BLaER1 treated with 17β-estradiol and CSF1 and Interleukin-3, amounts not matched to agents 10 nM and 100 nM (cell line): ENCODE results near the gene TXNDC11.

Experiments
- H3K27ac ChIP-seq, 11 experiments: shearing (Covaris generic); formaldehyde crosslinking; 2 replicates each; pipeline ENCODE4 v1.8.1; 2022
- H3K27me3 ChIP-seq, 11 experiments: shearing (Covaris generic); formaldehyde crosslinking; 2 replicates each; pipeline ENCODE4 v1.8.1; 2022
- H3K36me3 ChIP-seq, 11 experiments: shearing (Covaris generic); formaldehyde crosslinking; 2 replicates each; pipeline ENCODE4 v1.8.1; 2022
- H3K4me1 ChIP-seq, 10 experiments: shearing (Covaris generic); formaldehyde crosslinking; 2 replicates each; pipeline ENCODE4 v1.8.1; 2022
- H3K4me2 ChIP-seq, 11 experiments: shearing (Covaris generic); formaldehyde crosslinking; 2 replicates each; pipeline ENCODE4 v1.8.1; 2022
- H3K4me3 ChIP-seq, 10 experiments: shearing (Covaris generic); formaldehyde crosslinking; 2 replicates each; pipeline ENCODE4 v1.8.1; 2022
- H3K9ac ChIP-seq, 11 experiments: shearing (Covaris generic); formaldehyde crosslinking; 2 replicates each; pipeline ENCODE4 v1.8.1; 2022
- H3K9me3 ChIP-seq, 11 experiments: shearing (Covaris generic); formaldehyde crosslinking; replicated peaks in 1 of 11; 2 replicates each; pipeline ENCODE4 v1.8.1; 2022
- H4K20me1 ChIP-seq, 11 experiments: shearing (Covaris generic); formaldehyde crosslinking; 2 replicates each; pipeline ENCODE4 v1.8.1; 2022
- Cebpa-rat ChIP-seq, 11 experiments: shearing (Covaris generic); IDR thresholded peaks; 2 replicates each; pipeline ENCODE4 v1.8.1; 2022

Gene TXNDC11

DNA sequence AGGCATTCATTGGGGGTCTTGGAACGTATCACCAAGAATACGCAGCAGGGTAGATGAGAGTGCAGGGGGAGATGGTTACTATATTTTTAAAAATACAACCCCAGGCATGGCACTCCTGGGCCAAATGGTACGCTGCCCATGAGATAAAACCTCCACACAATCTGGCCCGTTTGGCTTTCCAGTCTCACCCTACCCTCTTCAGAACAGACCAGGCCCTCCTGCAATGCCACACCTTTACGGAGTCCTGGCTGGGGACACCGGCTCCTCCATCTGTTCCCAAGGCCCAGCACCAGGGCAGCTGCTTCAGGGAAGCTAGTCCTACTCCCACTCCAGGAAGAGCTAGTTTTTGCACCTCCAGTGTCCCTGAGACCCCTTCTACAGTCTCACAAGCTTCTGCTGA, 50.0 kb downstream of the TXNDC11 start:
- peaks cover 0 to 23% (median 0%) of the 10 kb centered on the region in 11 experiments; a peak in 1 of 22 replicates for H4K20me1 ChIP-seq
- H3K4me3 ChIP-seq, result no peak overlapping the region
- no peaks in the 10 kb centered on the region for H3K27me3 ChIP-seq
- H3K4me1 ChIP-seq, result peaks cover 36 to 55% (median 42%) of the 10 kb centered on the region in 10 experiments
- no peak overlapping the region; a peak in 2 of 22 replicates for H3K27ac ChIP-seq
- H3K4me2 ChIP-seq, result no peak overlapping the region
- H3K36me3 ChIP-seq, result peaks cover 73 to 92% (median 86%) of the 10 kb centered on the region in 11 experiments
- H3K9me3 ChIP-seq, result no peaks in the 10 kb centered on the region
- H3K9ac ChIP-seq, result no peak overlapping the region
- no peak for TF ChIP-seq Cebpa-rat (IDR thresholded peaks at IDR 0.05)

DNA sequence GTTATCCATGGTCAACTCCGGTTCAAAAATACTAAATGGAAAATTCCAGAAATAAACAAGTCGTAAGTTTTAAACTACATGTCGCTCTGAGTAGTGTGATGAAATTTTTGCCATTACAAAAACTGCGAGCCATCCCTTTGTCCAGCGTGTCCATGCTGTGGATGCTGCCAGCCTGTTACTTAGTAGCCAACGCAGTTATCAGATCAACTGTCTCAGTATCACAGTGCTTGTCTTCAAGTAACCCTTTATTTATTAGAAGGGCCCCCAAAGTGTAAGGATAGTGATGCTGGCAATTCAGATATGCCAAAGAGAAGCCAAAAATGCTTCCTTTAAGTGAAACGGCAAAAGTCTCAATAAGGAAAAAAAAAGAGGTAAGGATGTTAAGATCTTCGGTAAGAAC, 50.5 kb downstream of the TXNDC11 start:
- no peaks in the 10 kb centered on the region for H3K27me3 ChIP-seq
- TF ChIP-seq Cebpa-rat (IDR thresholded peaks at IDR 0.05), result no peak
- peaks cover 73 to 92% (median 86%) of the 10 kb centered on the region in 11 experiments for H3K36me3 ChIP-seq
- no peak overlapping the region for H3K9ac ChIP-seq
- peaks cover 0 to 18% (median 0%) of the 10 kb centered on the region in 11 experiments; a peak in 1 of 22 replicates for H4K20me1 ChIP-seq
- no peak overlapping the region for H3K27ac ChIP-seq
- H3K9me3 ChIP-seq, result no peaks in the 10 kb centered on the region
- H3K4me3 ChIP-seq, result no peak overlapping the region
- no peak overlapping the region for H3K4me2 ChIP-seq
- H3K4me1 ChIP-seq, result peaks cover 35 to 55% (median 42%) of the 10 kb centered on the region in 10 experiments

DNA sequence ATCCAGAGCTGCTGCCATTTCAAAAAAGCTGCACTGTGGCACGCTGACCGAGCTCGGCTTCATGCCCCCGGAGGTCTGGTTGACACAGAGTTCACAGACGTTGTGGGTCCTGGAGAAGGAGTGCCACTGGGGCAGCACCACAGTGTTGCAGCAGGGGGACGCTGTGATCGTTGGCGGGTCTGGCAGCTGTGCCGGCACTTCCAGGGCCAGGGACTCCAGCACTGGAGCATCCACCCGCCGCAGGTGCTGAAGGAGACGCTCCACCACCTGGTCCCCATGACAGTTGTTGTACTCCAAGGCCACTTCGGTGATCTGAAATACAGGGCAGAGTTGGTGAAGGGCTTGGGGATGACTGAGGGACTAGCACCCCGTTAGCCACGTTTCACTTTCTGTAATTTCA, 50.9 kb downstream of the TXNDC11 start:
- H3K36me3 ChIP-seq, result peaks cover 73 to 92% (median 86%) of the 10 kb centered on the region in 11 experiments
- no peak overlapping the region for H3K4me3 ChIP-seq
- H3K27ac ChIP-seq, result no peak overlapping the region
- 0 out of 22 replicates have a peak, but pooled peaks cover 0 to 16% (median 0%) of the 10 kb centered on the region in 11 experiments for H4K20me1 ChIP-seq
- TF ChIP-seq Cebpa-rat (IDR thresholded peaks at IDR 0.05), result no peak
- no peaks in the 10 kb centered on the region for H3K9me3 ChIP-seq
- no peaks in the 10 kb centered on the region for H3K27me3 ChIP-seq
- no peak overlapping the region for H3K9ac ChIP-seq
- peaks cover 35 to 58% (median 44%) of the 10 kb centered on the region in 10 experiments for H3K4me1 ChIP-seq
- no peak overlapping the region for H3K4me2 ChIP-seq

DNA sequence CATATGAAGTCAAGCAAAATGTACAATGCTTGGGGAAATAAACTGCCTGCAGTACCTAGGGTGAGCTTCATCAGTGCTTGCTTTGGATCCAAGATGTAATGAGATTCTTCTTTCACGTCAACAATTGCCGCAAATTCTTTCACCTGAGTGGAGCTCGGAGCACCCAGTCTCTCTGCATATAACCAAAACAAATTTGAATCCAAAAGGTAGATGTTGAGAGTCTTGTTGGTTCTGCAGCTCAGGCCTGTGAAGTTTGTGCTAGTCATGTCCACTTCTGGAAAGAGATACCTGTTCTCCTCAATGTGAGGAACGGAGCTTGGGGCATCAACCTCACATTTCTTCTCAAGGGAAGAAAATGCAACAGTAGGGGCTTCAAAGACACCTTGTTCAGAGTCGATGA, 51.4 kb downstream of the TXNDC11 start:
- Histone ChIP-seq H3K4me2 (peak overlapping the region in 1 of 11 experiments; percentile 76; a peak in 1 of 22 replicates), H3K27me3 (no peaks in the 10 kb centered on the region), H3K4me1 (peaks cover 35 to 60% (median 48%) of the 10 kb centered on the region in 10 experiments), H3K9me3 (no peaks in the 10 kb centered on the region), H4K20me1 (0 out of 22 replicates have a peak, but pooled peaks cover 0 to 11% (median 0%) of the 10 kb centered on the region in 11 experiments), H3K4me3 (no peak overlapping the region), H3K36me3 (peaks cover 73 to 92% (median 85%) of the 10 kb centered on the region in 11 experiments), H3K27ac (no peak overlapping the region), H3K9ac (no peak overlapping the region)
- no peak for TF ChIP-seq Cebpa-rat (IDR thresholded peaks at IDR 0.05)

DNA sequence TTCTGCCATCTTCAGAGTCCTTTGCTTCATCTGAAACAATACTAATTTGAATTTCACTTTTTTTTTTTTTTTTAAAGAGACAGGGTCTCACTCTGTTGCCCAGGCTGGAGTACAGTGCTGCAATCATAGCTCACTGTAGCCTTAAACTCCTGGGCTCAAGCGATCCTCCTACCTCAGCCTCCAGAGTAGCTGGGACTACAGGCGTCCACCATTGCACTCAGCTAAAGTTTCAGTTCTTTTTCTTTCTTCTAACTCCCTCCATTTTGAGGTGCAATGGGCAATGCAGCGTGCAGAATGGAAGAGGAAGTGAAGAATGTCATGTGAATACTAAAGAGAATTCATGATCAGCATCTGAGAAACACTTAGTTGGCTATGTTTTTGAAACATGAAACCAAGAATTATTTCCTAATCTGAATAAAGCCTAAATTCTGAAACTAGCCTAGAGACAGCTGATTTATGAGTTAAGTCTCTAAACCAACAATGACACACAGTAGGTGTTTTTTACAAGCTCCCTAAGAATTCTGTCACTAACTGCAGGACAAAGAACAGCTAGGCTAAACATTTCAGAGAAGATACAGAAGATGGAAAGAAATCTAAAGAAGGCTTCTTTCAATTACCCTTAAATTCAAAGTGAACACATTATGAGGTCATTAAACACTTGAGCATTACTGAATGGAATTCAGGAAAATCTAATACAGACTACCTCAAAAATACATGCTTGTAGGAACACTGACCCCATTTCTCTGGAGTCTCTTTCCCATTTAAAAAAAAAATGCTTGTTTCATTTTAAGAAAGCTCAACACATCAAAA, 53.4 kb downstream of the TXNDC11 start:
- no peak for TF ChIP-seq Cebpa-rat (IDR thresholded peaks at IDR 0.05)
- H3K4me2 ChIP-seq, result peak overlapping the region; percentile 29 to 87 (median 47)
- H4K20me1 ChIP-seq, result peaks cover 0 to 14% (median 0%) of the 10 kb centered on the region in 11 experiments; a peak in 5 of 22 replicates
- H3K9me3 ChIP-seq, result no peaks in the 10 kb centered on the region
- no peaks in the 10 kb centered on the region for H3K27me3 ChIP-seq
- H3K36me3 ChIP-seq, result peaks cover 73 to 92% (median 85%) of the 10 kb centered on the region in 11 experiments
- peaks cover 36 to 62% (median 53%) of the 10 kb centered on the region in 10 experiments for H3K4me1 ChIP-seq
- H3K4me3 ChIP-seq, result peak overlapping the region in 2 of 10 experiments; percentile 20 to 30; a peak in 2 of 20 replicates
- peak overlapping the region in 10 of 11 experiments; percentile 1 to 75 (median 60); a peak in 19 of 22 replicates for H3K27ac ChIP-seq
- H3K9ac ChIP-seq, result peak overlapping the region in 3 of 11 experiments; percentile 13 to 61 (median 53); a peak in 3 of 22 replicates

DNA sequence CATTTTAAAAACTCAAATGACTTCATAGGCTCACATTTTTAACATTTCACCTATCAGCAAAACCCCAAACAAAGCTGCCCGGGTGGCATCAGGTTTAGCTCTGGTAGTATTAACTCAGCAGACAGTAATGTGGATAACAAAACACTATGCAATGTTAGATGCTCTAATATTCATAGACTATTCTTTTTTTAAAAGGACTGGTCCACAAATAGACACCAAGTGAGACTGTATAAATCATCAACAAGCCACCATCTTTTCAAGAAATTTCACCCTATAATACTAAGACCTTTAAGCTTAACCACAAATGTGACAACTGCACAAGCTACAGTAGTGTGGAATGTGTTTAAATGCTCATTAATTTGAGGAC, 54.2 kb downstream of the TXNDC11 start:
- Histone ChIP-seq H3K9ac (no peak overlapping the region), H3K27ac (peak overlapping the region in 9 of 11 experiments; percentile 6 to 75 (median 60); a peak in 14 of 22 replicates), H4K20me1 (peaks cover 0 to 19% (median 0%) of the 10 kb centered on the region in 11 experiments; a peak in 6 of 22 replicates), H3K4me1 (peaks cover 44 to 69% (median 61%) of the 10 kb centered on the region in 10 experiments), H3K4me2 (peak overlapping the region in 10 of 11 experiments; percentile 19 to 87 (median 46); a peak in 17 of 22 replicates), H3K36me3 (peaks cover 77 to 92% (median 86%) of the 10 kb centered on the region in 11 experiments), H3K27me3 (no peaks in the 10 kb centered on the region), H3K4me3 (no peak overlapping the region; a peak in 1 of 20 replicates), H3K9me3 (no peaks in the 10 kb centered on the region)
- no peak for TF ChIP-seq Cebpa-rat (IDR thresholded peaks at IDR 0.05)

DNA sequence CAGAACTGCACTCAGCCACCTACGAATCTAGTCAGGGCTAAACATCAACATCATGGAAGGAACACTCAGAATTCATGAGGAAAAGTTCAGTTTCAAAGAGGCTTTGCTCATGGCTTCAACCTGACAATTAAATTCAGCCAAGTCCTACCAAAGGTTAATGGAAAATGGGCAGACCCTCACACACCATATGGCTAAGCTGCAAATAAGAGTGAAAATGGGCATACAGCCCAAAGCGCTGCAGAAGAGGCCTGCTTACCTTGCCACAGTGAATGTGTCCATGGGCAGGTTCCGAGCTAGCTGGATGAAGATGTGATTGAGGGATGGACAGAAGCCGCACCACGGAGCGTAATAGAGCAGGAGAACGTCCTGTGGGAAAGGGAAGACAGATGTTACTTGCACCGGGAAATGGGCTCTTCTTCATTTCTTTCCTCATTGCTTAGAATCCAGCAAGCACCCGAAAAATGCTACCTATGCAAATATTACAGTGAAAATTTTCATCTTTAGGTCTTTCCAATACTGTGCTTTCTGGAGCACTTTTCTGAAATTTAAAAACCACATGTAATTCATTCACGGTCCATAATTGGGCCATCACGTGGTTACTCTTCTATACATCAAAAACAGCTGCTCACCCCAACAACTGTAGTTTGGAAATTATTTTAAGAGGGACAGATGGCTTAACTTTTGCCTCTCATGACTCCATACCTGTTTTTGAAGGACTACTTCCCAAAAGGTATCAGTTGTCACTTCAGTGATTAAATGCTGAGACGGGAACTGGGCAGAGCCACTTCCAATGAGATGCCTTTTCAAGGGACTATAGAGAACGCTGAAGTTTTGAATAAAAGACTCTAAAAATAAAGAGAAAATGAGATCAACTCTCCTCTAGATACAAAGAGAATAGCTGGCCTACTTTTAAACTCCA, 54.8 kb downstream of the TXNDC11 start:
- H3K27me3 ChIP-seq, result no peaks in the 10 kb centered on the region
- H3K36me3 ChIP-seq, result peaks cover 78 to 90% (median 86%) of the 10 kb centered on the region in 11 experiments
- H3K4me3 ChIP-seq, result no peak overlapping the region
- H3K27ac ChIP-seq, result peak overlapping the region in 6 of 11 experiments; percentile 6 to 75 (median 42); a peak in 8 of 22 replicates
- no peak overlapping the region for H3K9ac ChIP-seq
- peaks cover 50 to 76% (median 67%) of the 10 kb centered on the region in 10 experiments for H3K4me1 ChIP-seq
- no peak for TF ChIP-seq Cebpa-rat (IDR thresholded peaks at IDR 0.05)
- no peaks in the 10 kb centered on the region for H3K9me3 ChIP-seq
- H3K4me2 ChIP-seq, result peak overlapping the region in 10 of 11 experiments; percentile 6 to 87 (median 46); a peak in 17 of 22 replicates
- H4K20me1 ChIP-seq, result peaks cover 0 to 26% (median 0%) of the 10 kb centered on the region in 11 experiments; a peak in 7 of 22 replicates

DNA sequence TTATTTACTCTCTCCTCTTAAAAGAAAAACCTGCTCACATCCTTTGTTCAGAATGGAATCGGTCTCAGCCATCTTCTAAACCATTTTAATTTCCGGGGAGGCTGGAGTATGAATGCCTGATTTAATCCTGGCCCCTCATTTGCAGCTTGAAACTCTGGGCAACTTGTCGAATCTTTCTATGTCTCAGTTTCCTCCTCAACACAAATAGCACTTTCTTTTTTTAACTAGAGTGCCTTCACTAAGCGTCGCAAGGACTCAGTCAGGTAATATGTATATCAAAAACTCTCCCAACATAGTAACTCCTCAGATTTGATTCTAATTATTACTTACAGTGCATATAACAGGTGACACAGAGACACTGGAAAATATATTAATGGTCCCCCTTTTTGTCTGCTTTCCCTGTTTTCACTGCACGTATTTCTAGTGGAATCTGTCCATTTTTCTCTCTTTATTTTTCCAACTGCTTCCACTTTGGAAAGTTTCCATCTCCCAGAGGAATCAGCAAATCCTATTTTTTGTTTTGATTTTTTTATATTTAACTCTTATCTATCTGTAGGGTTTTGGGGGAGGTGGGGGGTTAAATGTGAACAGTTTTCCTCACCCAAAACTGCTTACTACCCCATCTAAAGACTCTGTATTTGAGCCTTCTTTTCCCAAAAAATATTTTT, 55.8 kb downstream of the TXNDC11 start:
- peak overlapping the region in 1 of 11 experiments; percentile 6; a peak in 2 of 22 replicates for H3K27ac ChIP-seq
- no peak for TF ChIP-seq Cebpa-rat (IDR thresholded peaks at IDR 0.05)
- peak overlapping the region in 2 of 11 experiments; percentile 45 to 47; a peak in 3 of 22 replicates for H3K4me2 ChIP-seq
- H3K9me3 ChIP-seq, result no peaks in the 10 kb centered on the region
- H3K9ac ChIP-seq, result no peak overlapping the region
- peaks cover 0 to 36% (median 6%) of the 10 kb centered on the region in 11 experiments; a peak in 12 of 22 replicates for H4K20me1 ChIP-seq
- H3K27me3 ChIP-seq, result no peaks in the 10 kb centered on the region
- no peak overlapping the region for H3K4me3 ChIP-seq
- H3K36me3 ChIP-seq, result peaks cover 68 to 80% (median 76%) of the 10 kb centered on the region in 11 experiments
- H3K4me1 ChIP-seq, result peaks cover 60 to 86% (median 77%) of the 10 kb centered on the region in 10 experiments
